K562 (cell line): ENCODE results near the gene NACC1. TPM values are rescaled to one million over a fixed set of nuclear protein-coding genes. Genes with fewer than 3 reads are reported as not detected.

Experiments
- AFF4 ChIP-seq: sonication (generic); formaldehyde crosslinking; IDR thresholded peaks from 2 replicates; pipeline ENCODE4 v1.8.0; 2023; ENCODE audit warnings: mild to moderate bottlenecking, missing genetic modification reagents
- CAMTA2 ChIP-seq: fragments of 250-450 bp; sonication (Bioruptor Pico); conservative IDR thresholded peaks from 2 replicates; pipeline ENCODE4 v1.5.1; 2022
- CTCFL ChIP-seq: IDR thresholded peaks from 2 replicates; pipeline ENCODE4 v1.6.1; 2011; ENCODE audit warnings: borderline replicate concordance, low read depth, mild to moderate bottlenecking, moderate library complexity, low read length; ENCODE audit not compliant: insufficient read depth, poor library complexity, severe bottlenecking
- EHMT2 ChIP-seq: fragments of 450-650 bp; IDR thresholded peaks from 2 replicates; pipeline ENCODE4 v1.6.1; 2018; ENCODE audit warnings: antibody characterized with exemption
- FOXM1 ChIP-seq, 2 experiments: fragments of 450-650 bp in 1 of 2; sonication (generic) in 1 of 2; formaldehyde crosslinking in 1 of 2; IDR thresholded peaks; 2 replicates each; pipeline versions ENCODE4 v1.6.1 to v1.9.0; 2017 to 2022; ENCODE audit warnings: low read depth in 2 of 2, mild to moderate bottlenecking in 2 of 2, missing genetic modification reagents in 1 of 2, moderate library complexity in 1 of 2
- FUS ChIP-seq: fragments of 200-400 bp; formaldehyde crosslinking; optimal IDR thresholded peaks from 2 replicates; pipeline ENCODE3; 2017; ENCODE audit warnings: low read depth, low read length
- LEF1 ChIP-seq: fragments of 450-650 bp; IDR thresholded peaks from 2 replicates; pipeline ENCODE4 v1.6.1; 2016; ENCODE audit warnings: mild to moderate bottlenecking
- MBD2 ChIP-seq: sonication (generic); IDR thresholded peaks from 2 replicates; pipeline ENCODE4 v1.6.1; 2016; ENCODE audit warnings: low read depth, borderline replicate concordance
- MYC ChIP-seq, 2 experiments: fragments of 250-450 bp in 1 of 2; sonication (Bioruptor Pico) in 1 of 2; IDR thresholded peaks; 2 replicates each; pipeline versions ENCODE4 v1.5.1 to v1.6.1; 2012 to 2021; ENCODE audit warnings: low read depth in 2 of 2, borderline replicate concordance in 1 of 2, improper control_type of control experiment in 1 of 2, low read length in 1 of 2, mild to moderate bottlenecking in 1 of 2, moderate library complexity in 1 of 2
- NCOA1 ChIP-seq: fragments of 450-650 bp; IDR thresholded peaks from 2 replicates; pipeline ENCODE4 v1.6.1; 2016; ENCODE audit warnings: low read depth
- NFXL1 ChIP-seq: fragments of 450-650 bp; formaldehyde crosslinking; IDR thresholded peaks from 2 replicates; pipeline ENCODE4 v1.4.0; 2021; ENCODE audit warnings: mild to moderate bottlenecking
- PHTF2 ChIP-seq: fragments of 250-450 bp; sonication (Bioruptor Pico); IDR thresholded peaks from 2 replicates; pipeline ENCODE4 v1.5.0; 2021; ENCODE audit warnings: mild to moderate bottlenecking
- RCOR1 ChIP-seq, 2 experiments: IDR thresholded peaks; 2 replicates each; pipeline ENCODE4 v1.6.1; 2012; ENCODE audit warnings: low read depth in 2 of 2, low read length in 2 of 2, borderline replicate concordance in 1 of 2, improper control_type of control experiment in 1 of 2
- RNF219 ChIP-seq: fragments of 250-450 bp; sonication (Bioruptor Pico); IDR thresholded peaks from 2 replicates; pipeline ENCODE4 v1.5.0; 2022; ENCODE audit warnings: mild to moderate bottlenecking
- SPI1 ChIP-seq: IDR thresholded peaks from 2 replicates; pipeline ENCODE4 v1.6.1; 2011; ENCODE audit warnings: low read depth, low read length, control low read depth, borderline replicate concordance
- SRSF1 ChIP-seq: fragments of 200-400 bp; formaldehyde crosslinking; IDR thresholded peaks from 2 replicates; pipeline ENCODE4 v1.6.1; 2017; ENCODE audit warnings: mild to moderate bottlenecking, low read depth, low read length, moderate library complexity
- TFAM ChIP-seq: fragments of 250-450 bp; sonication (Bioruptor Pico); conservative IDR thresholded peaks from 2 replicates; pipeline ENCODE4 v1.5.0; 2021; ENCODE audit warnings: mild to moderate bottlenecking, moderate library complexity
- ZNF239 ChIP-seq: fragments of 250-450 bp; sonication (Bioruptor Pico); IDR thresholded peaks from 2 replicates; pipeline ENCODE4 v1.4.0; 2020; ENCODE audit warnings: mild to moderate bottlenecking
- ZNF384 ChIP-seq: IDR thresholded peaks from 2 replicates; pipeline ENCODE4 v1.6.1; 2012; ENCODE audit warnings: low read depth, low read length, improper control_type of control experiment
- ZNF695 ChIP-seq: fragments of 450-650 bp; formaldehyde crosslinking; IDR thresholded peaks from 2 replicates; pipeline ENCODE4 v1.4.0; 2020; ENCODE audit warnings: mild to moderate bottlenecking, moderate library complexity
- polyA plus RNA-seq, 8 experiments: library from polyadenylated mRNA; depleted of rRNA in 4 of 8; stranded (reverse) in 5 of 8; unstranded in 3 of 8; fragments of >200 nt; fragmentation: Nextera tagmentation in 2 of 8; fragmentation: Illumina TruSeq in 1 of 8; extraction: Ambion mirVana in 2 of 8; extraction: Trizol in 1 of 8; gene quantifications; 2 replicates each; pipeline versions ENCODE4 v1.2.1 to v1.2.3, GENCODE V29; 2011 to 2014; ENCODE audit warnings: inconsistent platforms in 1 of 8, missing spikeins in 1 of 8
- total RNA-seq, 7 experiments: library from RNA; depleted of rRNA in 6 of 7; stranded (reverse); fragments of >200 nt in 6 of 7; fragmentation: Illumina TruSeq in 2 of 7; extraction: Trizol in 2 of 7; gene quantifications; 2 replicates each; pipeline versions ENCODE4 v1.2.1 to v1.2.3, GENCODE V29; 2011 to 2021; ENCODE audit warnings: low replicate concordance in 1 of 7

NACC1 gene
- total and polyA plus RNA-seq, 9 of the 15 experiments (the other 6 are each of a cell fraction or from before 2014, with no cell fraction given), result 0.04 to 96.6 (median 25.8) TPM

DNA sequence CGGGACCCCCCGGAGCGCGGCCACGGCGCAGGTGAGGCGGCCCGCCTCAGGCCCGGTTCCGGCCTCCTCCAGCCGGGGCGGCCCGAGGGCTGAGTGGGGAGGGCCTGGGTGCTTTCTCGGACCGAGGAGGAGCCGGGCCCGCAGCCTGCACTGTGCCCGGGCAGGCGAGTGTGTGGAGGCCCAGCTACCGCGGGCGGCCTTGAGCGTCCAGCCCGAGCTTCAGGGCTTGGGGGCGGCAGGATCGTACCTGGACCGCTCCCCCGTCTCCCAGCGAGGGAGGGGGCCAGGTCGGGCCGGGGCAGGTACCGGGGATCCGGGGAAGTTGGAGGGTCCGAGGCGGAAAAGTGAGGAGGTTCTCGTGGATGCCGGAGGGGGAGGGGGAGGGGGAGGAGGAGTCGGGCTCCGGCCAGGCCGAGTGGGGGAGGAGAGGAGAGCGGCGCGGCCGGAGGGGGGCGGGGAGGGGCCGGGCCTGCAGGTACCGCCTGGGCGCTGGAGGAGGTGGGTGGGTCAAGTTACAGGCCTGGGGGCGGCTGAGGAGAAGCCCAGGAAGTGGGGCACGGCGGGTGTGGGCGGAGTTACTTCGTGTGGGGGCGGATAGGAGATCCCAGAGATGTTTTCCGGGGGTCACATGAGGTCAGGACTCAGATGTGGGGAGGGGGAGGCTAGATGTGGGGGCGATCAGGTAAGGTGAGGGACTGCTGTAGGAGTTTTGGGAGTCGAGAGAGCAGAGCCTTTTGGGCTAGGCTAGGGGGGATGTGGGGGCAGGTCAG is 545 bp downstream of the NACC1 start (continued):
- TF ChIP-seq RNF219 (CRISPR knock-in tag) (no peak), CAMTA2 (no peak), SRSF1 (no peak), ZNF384 (no peak), NCOA1 (no peak), MBD2 (no peak), EHMT2 (no peak), ZNF695 (no peak), MYC (IDR thresholded peaks at IDR 0.05; ENCODE audit: low read depth, low read length) (peak; percentile 40; the same call in 1 of the 2 replicates), MYC (CRISPR knock-in tag; IDR thresholded peaks at IDR 0.05; ENCODE audit: borderline replicate concordance, low read depth) (no peak), ZNF239 (CRISPR knock-in tag) (no peak), SPI1 (no peak; the same call in 1 of the 2 replicates), LEF1 (peak; percentile 67), RCOR1 (IDR thresholded peaks at IDR 0.05; ENCODE audit: borderline replicate concordance in 1 of 2, low read depth in 2 of 2, low read length in 2 of 2) (no peak), AFF4 (CRISPR knock-in tag) (no peak; the same call in 1 of the 2 replicates), NFXL1 (CRISPR knock-in tag) (no peak), FUS (no peak), CTCFL (no peak), TFAM (CRISPR knock-in tag) (no peak), FOXM1 (IDR thresholded peaks at IDR 0.05; ENCODE audit: low read depth) (no peak), FOXM1 (CRISPR knock-in tag; IDR thresholded peaks at IDR 0.05; ENCODE audit: low read depth) (no peak), PHTF2 (CRISPR knock-in tag) (no peak)
